GM03348 (cell line): Measurements from ENCODE around the gene EPHA2.
A peak's percentile ranks its signal among the peaks of the same experiment; 100 is the strongest.

Source experiments
- DNase-seq: peaks from one replicate; pipeline ENCODE4 v3.0.0; 2012; ENCODE audit warnings: low spot score

Gene EPHA2

DNA sequence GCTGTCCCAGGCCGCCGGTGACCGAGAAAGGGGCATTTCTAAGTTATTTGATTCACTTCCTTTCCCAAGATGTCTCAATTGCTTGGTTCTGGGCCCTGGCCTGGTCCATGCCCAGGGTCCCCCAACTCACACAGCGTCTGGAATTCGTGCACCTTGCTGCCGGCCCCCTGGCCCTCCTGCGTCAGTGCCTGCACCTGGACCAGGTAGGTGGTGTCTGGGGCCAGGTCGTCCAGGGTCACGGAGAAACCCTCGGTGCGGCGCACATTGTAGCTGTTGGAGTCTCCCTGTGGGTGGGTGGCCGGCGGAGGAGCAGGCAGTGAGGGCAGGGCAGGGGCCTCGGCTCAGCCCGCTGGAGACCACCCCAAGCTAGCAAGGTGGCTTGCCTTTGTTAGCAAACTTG lies 21.0 kb downstream of the EPHA2 start:
- no peak for DNase-seq

GRCh38 chr1:16134066-16134801 lies 21.6 kb downstream of the EPHA2 start:
- DNase-seq: no peak

DNA sequence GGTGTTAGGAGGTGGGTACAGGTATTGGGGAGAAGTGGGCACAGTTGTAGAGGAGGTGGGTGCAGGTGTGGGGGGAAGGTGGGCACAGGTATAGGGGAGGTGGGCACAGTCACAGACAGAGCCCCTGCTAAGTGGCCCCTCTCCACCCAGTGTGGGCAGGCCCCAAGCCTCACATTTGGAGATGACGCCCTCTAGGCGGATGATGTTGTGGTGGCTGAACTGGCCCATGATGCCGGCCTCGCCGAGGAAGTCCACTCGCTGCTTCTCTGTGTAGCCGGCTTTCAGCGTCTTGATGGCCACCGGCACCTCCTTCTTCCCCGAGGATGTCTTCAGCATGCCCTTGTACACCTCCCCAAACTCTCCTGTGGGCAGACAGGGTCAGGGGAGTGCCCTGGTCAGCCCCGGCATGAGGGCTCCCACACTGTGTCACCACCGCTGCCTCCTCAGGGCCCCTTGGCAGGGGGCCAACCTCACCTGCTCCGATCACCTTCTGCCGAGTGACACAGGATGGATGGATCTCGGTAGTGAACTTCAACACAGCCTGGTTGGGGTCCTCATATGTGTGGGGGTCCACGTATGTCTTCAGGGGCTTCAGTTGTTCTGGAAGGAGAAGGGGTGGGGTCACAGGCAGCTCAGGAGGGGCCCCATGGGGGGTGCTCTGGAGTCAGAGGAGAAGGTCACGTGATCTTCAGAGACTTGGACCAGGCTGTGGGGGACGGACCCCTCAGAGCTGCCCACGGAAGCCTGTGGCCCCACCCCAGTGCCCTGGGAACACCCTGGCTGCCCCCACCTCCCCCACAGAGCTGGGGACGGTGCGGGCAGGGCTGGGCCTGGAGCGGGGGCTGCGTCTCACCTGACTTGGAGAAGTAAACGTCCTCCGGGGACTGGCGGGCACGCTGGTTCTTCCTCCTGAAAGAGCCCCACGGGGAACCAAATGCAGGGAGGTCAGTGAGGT lies 22.6 kb downstream of the EPHA2 start:
- no peak for DNase-seq

GRCh38 chr1:16132325-16132785 lies 23.5 kb downstream of the EPHA2 start:
- no peak for DNase-seq

- no peak for DNase-seq
Measured at GRCh38 chr1:16131636-16132324, 24.1 kb downstream of the EPHA2 start.

GRCh38 chr1:16130827-16131226 lies 25.0 kb downstream of the EPHA2 start:
- DNase-seq: no peak

- DNase-seq: no peak
Measured at GRCh38 chr1:16129921-16130543, 25.8 kb downstream of the EPHA2 start.

DNA sequence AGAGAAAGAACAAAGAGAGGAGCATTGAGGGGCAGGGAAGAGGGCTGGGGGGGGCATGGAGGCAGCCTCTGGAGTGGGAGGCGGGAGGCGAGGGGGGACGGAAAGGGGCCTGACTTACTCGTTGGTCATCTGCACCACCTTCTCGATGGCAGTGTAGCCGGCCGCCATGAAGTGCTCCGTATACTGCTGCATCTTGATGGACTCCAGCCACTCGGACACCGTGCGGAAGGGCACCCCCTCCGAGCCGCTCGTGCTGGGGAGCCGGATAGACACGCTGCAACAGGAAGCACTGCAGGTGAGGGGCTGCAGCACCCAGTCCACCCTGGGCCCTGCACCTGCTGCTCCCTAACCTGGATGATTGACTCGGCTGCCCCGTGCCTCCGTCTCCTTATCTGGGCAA lies 26.6 kb downstream of the EPHA2 start:
- DNase-seq: no peak

- no peak for DNase-seq
Measured at GRCh38 chr1:16128338-16128741, 27.5 kb downstream of the EPHA2 start.

GRCh38 chr1:16127676-16128337 lies 28.1 kb downstream of the EPHA2 start:
- DNase-seq: no peak

DNA sequence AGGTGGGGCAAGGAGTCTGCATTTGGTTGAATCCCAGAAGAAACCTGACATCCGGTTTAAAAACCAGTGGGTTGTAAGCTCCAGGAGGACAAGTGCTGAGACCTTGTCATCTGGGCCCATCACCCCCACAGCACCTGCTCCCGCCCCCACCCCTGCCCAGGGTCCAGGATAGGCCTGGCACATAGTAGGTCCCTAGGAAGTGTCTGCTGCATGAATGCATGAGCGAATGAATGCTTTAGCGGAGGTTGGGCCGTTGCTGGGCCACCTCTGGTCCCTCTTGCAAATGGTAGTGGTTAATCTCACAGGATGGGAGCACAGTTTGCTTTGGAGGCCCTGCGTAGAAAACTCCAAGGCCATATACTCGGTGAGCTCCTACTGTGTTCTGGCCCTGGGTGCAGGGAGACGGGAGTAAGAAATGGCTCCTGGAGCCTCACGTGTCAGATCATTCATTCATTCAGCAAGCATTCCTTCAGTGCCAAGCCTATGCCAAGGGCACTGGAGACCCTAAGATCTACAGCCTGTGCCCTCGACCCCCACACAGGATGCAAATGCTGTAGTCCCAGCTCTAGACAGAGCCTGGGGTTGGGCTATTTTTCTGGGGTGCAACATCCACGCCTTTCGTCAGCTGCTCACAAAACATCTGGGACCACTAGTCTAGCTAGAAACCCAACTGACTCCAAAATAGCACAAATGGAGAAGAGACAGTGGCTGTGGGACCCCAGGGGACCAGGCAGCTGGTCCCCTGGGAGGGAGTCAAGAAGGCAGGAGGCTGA lies 28.9 kb downstream of the EPHA2 start:
- DNase-seq: no peak

- DNase-seq: no peak
Measured at GRCh38 chr1:16126160-16126559, 29.7 kb downstream of the EPHA2 start.

DNA sequence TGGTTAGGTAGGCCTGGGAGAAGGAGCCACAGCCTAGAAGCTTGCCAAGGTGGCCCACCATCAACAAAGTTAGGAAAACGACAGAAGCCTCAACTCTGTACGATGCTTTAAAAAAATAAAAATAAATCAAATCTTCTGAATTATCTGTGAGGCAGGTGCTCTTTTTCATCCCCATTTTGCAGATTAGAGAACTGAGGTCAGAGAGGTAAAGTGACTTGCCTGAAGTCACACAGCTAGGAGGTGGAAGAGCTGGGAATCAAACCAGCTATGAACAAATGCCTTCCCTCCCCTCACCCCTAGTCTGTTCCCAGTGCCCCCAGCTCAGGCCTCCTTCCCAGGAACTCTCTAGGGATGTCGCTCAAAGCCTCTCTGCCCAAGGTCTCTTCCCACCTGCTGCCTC lies 30.4 kb downstream of the EPHA2 start:
- no peak for DNase-seq

GRCh38 chr1:16125088-16125470 lies 30.8 kb downstream of the EPHA2 start:
- DNase-seq: no peak

GRCh38 chr1:16124377-16125087 lies 31.3 kb downstream of the EPHA2 start:
- no peak for DNase-seq

DNA sequence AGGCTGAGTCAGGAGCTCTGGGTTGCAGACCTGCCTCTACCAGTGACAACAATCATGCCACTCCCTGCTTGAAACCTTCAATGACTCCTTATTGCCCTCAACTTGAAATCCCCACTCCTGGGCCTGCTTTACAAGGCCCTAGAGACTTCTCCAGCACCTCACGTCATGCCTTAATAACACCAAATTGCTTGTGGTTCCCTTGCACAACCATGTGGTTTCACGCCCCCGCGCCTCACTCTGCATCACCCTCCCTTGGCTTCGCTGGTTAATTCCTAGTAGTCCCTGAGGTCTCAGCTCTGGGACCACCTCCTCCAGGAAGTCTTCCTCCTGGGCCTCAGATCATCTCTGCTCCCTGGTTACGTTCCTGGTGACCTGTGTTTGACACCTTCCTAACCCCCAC lies 33.0 kb downstream of the EPHA2 start:
- DNase-seq: peak; percentile 93

GRCh38 chr1:16122350-16122881 lies 33.5 kb downstream of the EPHA2 start:
- DNase-seq: peak; percentile 61

- DNase-seq: no peak
Measured at GRCh38 chr1:16120940-16121410, 34.9 kb downstream of the EPHA2 start.

GRCh38 chr1:16120407-16120806 lies 35.5 kb downstream of the EPHA2 start:
- no peak for DNase-seq

DNA sequence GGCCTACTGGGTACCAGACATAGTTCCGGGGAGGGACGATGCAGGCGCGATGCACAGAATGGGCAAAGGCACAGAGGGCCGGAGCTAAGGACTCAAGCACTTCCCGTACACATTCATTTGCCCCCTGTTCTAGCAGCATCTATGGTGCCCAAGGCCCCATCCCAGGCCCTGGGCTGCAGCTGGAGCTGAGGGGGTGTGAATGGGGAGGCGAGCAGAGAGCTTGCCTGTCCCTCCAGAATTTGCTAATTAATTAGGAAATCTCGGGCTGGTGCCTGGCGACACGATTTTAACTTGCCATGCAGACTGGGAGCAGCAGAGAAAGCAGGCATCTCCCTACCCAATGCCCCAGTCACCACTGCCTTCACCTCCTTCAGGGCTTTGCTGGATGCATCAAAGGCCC lies 35.9 kb downstream of the EPHA2 start:
- DNase-seq: no peak
